HuH-7.5 (cell line): Measurements from ENCODE around the gene ADAMTS7.
A peak's percentile ranks its signal among the peaks of the same experiment; 100 is the strongest.
"Not testable (repeated sequence)": the region's sequence is repeated elsewhere in the genome, so short reads cannot be mapped to it uniquely, and the experiment has no call there.

Experiments
- DNase-seq: peaks from one replicate; pipeline ENCODE4 v3.0.0; 2011; ENCODE audit warnings: low spot score

ADAMTS7 gene, protein sequence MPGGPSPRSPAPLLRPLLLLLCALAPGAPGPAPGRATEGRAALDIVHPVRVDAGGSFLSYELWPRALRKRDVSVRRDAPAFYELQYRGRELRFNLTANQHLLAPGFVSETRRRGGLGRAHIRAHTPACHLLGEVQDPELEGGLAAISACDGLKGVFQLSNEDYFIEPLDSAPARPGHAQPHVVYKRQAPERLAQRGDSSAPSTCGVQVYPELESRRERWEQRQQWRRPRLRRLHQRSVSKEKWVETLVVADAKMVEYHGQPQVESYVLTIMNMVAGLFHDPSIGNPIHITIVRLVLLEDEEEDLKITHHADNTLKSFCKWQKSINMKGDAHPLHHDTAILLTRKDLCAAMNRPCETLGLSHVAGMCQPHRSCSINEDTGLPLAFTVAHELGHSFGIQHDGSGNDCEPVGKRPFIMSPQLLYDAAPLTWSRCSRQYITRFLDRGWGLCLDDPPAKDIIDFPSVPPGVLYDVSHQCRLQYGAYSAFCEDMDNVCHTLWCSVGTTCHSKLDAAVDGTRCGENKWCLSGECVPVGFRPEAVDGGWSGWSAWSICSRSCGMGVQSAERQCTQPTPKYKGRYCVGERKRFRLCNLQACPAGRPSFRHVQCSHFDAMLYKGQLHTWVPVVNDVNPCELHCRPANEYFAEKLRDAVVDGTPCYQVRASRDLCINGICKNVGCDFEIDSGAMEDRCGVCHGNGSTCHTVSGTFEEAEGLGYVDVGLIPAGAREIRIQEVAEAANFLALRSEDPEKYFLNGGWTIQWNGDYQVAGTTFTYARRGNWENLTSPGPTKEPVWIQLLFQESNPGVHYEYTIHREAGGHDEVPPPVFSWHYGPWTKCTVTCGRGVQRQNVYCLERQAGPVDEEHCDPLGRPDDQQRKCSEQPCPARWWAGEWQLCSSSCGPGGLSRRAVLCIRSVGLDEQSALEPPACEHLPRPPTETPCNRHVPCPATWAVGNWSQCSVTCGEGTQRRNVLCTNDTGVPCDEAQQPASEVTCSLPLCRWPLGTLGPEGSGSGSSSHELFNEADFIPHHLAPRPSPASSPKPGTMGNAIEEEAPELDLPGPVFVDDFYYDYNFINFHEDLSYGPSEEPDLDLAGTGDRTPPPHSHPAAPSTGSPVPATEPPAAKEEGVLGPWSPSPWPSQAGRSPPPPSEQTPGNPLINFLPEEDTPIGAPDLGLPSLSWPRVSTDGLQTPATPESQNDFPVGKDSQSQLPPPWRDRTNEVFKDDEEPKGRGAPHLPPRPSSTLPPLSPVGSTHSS (N-terminal part only)

GRCh38 chr15:78811124-78811824 lies at the start of gene ADAMTS7:
Gene ADAMTS7 (minus strand): TSS chr15:78811464. CDS start chr15:78811220, 244 bp downstream.
- DNase-seq: peak; percentile 97

DNA sequence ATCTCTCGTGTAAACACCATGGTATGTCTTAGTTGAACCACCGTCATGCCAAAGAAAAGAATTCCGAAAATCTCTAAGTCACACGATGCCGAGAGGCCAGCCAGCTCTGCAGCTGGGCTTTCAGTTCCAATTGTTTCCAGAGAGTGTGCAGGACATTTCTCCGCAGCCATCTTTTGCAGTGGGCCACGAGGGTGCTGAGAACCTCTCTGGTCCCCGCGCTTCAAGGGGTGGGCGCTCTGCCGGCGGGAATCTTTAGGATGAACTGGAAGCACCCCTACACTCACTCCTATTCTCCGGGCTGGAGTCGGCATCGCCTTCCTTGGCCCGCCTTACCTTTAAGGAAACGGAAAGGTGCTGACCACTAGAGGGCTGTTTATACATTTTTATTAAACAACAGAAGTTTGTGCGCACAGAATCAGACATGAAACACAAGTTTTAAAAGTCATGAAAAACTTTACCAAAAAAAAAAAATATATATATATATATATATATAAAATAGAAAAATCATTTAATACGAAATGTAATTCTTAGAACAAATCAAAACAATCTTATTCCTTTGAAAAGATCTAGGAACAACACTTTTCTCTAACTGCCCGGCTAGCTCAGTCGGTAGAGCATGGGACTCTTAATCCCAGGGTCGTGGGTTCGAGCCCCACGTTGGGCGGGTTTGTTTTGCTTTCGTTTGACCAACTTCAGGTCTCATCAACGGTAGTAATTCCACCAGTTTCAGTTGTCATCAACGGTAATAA lies 48.9 kb upstream of the ADAMTS7 start:
- peak; percentile 74 for DNase-seq

DNA sequence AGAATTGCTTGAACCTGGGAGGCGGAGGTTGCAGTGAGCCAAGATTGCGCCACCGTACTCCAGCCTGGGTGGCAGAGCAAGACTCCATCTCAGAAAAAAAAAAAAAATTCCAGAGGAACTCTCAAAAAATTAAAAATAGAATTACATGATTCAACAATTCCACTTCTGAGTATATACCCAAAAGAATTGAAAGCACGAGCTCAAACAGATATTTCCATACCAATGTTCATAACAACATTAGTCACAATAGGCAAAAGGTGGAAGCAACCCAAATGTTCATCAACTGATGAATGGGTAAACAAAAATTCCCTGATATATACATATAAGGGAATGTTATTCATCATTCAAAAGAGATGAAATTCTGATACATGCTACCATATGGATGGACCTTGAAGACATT lies 44.5 kb upstream of the ADAMTS7 start:
- DNase-seq: no peak

GRCh38 chr15:78854833-78855372 lies 43.6 kb upstream of the ADAMTS7 start:
- DNase-seq: no peak

DNA sequence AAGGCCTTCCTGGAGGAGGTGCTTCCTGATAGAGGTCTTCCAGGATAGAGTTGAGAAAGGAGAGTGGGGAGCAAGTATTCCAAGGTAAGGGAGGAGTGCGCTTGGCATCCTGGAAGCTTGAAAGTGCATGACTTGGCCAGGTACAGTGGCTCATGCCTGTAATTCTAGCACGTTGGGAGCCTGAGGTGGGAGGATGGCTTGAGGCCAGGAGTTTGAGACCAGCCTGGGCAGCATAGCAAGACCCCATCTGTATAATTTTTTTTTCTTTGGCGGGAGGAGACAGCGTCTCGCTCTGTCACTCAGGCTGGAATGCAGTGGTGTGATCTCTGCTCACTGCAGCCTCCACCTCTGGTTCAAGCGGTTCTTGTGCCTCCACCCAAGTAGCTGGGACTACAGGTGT lies 42.2 kb upstream of the ADAMTS7 start:
- no peak for DNase-seq

- no peak for DNase-seq
Observed at GRCh38 chr15:78850941-78851755, 39.9 kb upstream of the ADAMTS7 start.

DNA sequence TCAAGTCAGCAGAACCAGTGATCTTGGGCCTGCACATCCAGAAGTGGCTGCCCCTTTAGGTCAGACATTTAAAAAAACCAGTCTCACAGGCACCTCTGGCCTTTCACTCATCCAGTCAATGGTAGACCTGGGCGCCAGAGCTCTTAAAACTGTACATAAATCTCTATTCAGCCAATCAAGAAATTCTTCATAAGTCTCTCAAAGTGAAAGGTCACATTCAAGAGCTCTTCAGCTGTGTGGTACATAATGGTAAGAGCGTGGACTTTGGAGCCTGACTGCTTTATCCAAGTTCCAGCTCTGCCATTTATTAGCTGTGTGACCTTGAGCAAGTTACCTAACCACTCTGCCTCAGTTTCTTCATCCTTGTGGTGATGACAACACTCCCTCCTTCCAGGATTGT lies 39.1 kb upstream of the ADAMTS7 start:
- DNase-seq: no peak

DNA sequence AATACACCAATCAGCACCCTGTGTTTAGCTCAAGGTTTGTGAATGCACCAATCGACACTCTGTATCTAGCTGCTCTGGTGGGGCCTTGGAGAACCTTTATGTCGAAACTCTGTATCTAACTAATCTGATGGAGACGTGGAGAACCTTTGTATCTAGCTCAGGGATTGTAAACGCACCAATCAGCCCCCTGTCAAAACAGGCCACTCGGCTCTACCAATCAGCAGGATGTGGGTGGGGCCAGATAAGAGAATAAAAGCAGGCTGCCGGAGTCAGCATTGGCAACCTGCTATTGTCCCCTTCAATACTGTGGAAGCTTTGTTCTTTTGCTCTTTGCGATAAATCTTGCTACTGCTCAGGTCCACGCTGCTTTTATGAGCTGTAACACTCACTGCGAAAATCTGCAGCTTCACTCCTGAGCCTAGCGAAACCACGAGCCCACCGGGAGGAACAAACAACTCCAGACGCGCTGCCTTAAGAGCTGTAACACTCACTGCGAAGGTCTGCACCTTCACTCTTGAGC lies 36.2 kb upstream of the ADAMTS7 start:
- DNase-seq: not testable (repeated sequence)

DNA sequence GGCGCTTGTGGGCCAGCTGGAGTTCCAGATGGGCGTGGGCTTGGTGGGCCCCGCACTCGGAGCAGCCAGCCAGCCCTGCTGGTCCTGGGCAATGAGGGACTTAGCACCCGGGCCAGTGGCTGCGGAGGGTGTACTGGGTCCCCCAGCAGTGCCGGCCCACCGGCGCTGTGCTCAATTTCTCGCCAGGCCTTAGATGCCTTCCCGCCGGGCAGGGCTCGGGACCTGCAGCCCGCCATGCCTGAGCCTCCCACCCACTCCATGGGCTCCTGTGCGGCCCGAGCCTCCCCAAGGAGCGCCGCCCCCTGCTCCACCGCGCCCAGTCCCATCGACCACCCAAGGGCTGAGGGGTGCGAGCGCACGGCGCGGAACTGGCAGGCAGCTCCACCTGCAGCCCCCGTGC lies 35.6 kb upstream of the ADAMTS7 start:
- DNase-seq: not testable (repeated sequence)

DNA sequence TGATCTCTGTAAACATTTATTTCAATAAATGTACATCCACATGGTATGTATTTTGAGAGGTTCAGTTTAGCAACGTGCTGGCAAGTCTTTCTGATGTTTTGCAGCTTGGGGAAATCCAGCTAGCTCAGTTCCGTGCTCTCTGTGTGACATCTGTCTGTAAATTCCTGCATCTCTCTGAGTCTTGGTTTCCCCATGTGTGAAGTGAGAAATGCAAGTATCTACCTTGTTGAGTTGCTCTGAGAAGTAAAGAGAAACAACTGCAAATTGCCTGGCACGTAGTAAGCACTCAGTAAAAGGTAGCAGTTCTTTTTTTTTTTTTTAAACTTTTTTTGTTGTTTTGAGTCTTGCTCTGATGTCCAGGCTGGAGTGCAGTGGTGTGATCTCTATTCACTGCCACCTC lies 31.3 kb upstream of the ADAMTS7 start:
- no peak for DNase-seq

GRCh38 chr15:78841891-78842290 lies 30.6 kb upstream of the ADAMTS7 start:
- DNase-seq: no peak

DNA sequence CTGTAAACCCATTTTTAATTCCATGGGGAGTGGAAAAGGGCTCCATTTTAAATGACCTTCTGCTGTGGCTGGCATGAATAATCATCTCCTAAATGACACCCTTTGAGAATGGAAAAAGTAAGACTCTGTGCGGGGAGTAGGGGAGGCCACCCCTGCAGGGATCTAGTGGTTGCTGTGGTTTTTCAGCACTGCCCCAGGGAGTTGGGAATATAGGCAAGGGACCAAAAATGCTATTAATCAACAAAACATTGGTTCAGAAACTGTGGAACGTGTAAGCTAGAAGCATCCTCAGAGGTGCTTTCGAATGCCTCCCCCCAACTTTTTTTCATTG lies 30.1 kb upstream of the ADAMTS7 start:
- no peak for DNase-seq

GRCh38 chr15:78840661-78841375 lies 29.6 kb upstream of the ADAMTS7 start:
- DNase-seq: no peak

DNA sequence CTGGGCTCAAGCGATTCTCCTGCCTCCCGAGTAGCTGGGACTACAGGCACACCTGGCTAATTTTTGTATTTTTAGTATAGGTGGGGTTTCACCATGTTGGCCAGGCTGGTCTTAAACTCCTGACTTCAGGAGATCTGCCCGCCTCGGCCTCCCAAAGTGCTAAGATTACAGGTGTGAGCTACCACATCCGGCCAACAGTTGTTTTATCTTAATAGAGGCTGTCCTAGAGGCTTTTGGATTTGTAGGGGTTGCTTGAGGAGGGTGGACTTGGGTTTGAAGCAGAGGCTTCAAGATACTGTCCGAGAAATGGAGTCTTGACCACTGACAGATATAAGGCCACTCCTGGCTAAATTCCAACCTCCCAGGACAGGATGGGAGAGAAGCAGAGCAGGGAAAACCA lies 27.9 kb upstream of the ADAMTS7 start:
- DNase-seq: not testable (repeated sequence)

DNA sequence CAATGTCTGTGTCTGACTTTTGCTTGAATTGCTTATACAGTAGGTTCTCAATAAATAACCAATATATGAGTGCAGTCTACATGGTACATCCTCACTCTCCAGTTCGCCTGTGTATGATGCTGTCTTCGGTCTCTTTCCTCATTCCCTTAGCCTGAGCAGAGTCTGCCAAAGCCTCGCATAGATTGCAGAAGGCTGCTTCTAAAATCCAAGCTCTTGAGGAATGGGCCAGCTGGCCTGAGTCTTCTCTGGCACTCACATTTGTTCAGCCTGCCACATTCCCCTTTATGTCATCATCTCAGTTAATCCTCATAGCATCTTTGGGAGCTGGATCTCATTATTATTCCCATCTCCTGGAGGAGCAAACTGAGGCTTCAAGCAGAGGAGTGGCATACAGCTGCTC lies 27.2 kb upstream of the ADAMTS7 start:
- DNase-seq: no peak

DNA sequence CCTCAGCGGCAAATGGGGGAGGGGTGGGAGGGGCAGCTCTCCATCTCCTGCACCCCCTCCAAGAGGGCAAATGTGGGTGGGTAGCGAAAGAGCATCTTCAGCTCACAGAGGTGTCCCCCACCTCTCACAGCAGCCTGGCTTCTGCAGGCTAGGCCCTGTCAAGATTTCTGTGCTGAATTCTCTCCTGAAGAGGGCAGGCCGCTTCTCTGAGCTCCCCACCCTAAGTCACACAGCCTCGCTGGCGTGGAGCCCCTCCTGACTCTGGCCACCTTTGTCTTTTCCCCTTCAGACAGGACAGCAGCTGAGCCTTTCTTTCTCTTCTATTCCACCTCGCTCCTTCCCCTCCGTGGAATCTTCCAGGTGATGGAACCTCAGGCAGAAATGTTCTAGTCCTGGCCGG lies 26.3 kb upstream of the ADAMTS7 start:
- no peak for DNase-seq

- no peak for DNase-seq
Observed at GRCh38 chr15:78837131-78837530, 25.9 kb upstream of the ADAMTS7 start.

GRCh38 chr15:78836333-78836732 lies 25.1 kb upstream of the ADAMTS7 start:
- no peak for DNase-seq
